Adipocyte (in vitro differentiated cells): ENCODE results near the gene UBASH3A.

Experiments used
- DNase-seq: peaks from one replicate; pipeline ENCODE4 v3.0.0-alpha.2; 2015; ENCODE audit warnings: low read depth
- H3K27me3 ChIP-seq: replicated peaks from 2 replicates; pipeline ENCODE4 v1.7.0; 2013; ENCODE audit warnings: mild to moderate bottlenecking, low read length, moderate library complexity; ENCODE audit not compliant: control insufficient read depth, insufficient read depth
- H3K36me3 ChIP-seq: 2 replicates; pipeline ENCODE4 v1.7.0; 2013; ENCODE audit warnings: low read length, mild to moderate bottlenecking, moderate library complexity; ENCODE audit not compliant: control insufficient read depth, insufficient read depth, severe bottlenecking
- H3K4me1 ChIP-seq: 2 replicates; pipeline ENCODE4 v1.7.0; 2013; ENCODE audit warnings: mild to moderate bottlenecking, low read length, moderate library complexity; ENCODE audit not compliant: control insufficient read depth, insufficient read depth
- H3K4me3 ChIP-seq: 2 replicates; pipeline ENCODE4 v1.7.0; 2013; ENCODE audit warnings: mild to moderate bottlenecking, low read length, moderate library complexity
- H3K9ac ChIP-seq: 2 replicates; pipeline ENCODE4 v1.7.0; 2013; ENCODE audit warnings: mild to moderate bottlenecking, low read length, moderate library complexity
- H3K9me3 ChIP-seq: 2 replicates; pipeline ENCODE4 v1.7.0; 2013; ENCODE audit warnings: mild to moderate bottlenecking, low read length, moderate library complexity; ENCODE audit not compliant: control insufficient read depth

UBASH3A gene

DNA sequence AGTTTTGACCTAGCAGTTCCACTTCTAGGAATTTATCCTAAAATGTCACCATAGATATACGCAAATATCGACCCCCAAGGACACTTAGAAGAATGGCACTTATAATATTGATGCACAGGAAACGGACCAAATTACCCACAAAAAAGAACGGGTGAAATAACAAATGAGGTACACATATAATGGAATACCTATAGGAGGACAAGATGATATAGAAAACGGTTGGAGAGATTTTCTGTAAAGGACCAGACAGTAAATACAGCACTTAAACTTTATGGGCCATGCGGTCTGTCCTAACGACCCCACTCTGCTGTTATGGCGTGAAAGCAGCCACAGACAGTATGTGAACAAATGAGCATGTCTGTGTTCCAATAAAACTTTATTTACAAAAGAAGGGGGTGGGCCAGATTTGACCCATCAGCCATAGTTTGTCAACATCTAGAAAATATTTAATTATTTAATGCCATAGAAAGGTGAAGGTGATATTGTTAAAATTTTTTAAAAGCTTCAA, 10.2 kb upstream of the UBASH3A start:
- H3K4me3 ChIP-seq, result no peak overlapping the region
- H3K9me3 ChIP-seq, result no peaks in the 10 kb centered on the region
- H3K9ac ChIP-seq, result no peak overlapping the region
- H3K4me1 ChIP-seq, result no peaks in the 10 kb centered on the region
- H3K27me3 ChIP-seq, result peaks cover 68% of the 10 kb centered on the region
- DNase-seq, result no peak
- no peaks in the 10 kb centered on the region for H3K36me3 ChIP-seq

DNA sequence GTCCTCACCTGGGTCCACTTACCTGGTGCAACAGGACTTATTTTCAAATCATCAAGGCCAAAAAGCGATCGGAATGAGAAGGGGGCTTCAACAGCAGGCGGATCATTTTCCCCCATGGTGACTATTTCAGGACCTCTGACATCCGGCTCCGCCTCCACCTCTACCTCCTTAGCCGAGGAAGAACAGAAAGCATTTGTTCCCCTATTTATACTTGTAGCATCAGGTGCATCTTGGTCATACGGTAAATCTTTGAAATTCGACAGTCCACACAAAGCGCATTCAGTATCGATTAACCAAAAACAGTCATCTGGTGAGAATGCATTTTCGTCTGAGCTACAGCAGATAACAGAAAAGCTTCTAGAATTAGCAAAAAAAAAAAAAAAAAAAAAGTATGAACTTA, 8.4 kb upstream of the UBASH3A start:
- no peak for DNase-seq
- H3K36me3 ChIP-seq, result no peaks in the 10 kb centered on the region
- H3K4me3 ChIP-seq, result no peak overlapping the region
- peaks cover 53% of the 10 kb centered on the region for H3K27me3 ChIP-seq
- H3K9me3 ChIP-seq, result no peaks in the 10 kb centered on the region
- no peaks in the 10 kb centered on the region for H3K4me1 ChIP-seq
- H3K9ac ChIP-seq, result no peak overlapping the region

DNA sequence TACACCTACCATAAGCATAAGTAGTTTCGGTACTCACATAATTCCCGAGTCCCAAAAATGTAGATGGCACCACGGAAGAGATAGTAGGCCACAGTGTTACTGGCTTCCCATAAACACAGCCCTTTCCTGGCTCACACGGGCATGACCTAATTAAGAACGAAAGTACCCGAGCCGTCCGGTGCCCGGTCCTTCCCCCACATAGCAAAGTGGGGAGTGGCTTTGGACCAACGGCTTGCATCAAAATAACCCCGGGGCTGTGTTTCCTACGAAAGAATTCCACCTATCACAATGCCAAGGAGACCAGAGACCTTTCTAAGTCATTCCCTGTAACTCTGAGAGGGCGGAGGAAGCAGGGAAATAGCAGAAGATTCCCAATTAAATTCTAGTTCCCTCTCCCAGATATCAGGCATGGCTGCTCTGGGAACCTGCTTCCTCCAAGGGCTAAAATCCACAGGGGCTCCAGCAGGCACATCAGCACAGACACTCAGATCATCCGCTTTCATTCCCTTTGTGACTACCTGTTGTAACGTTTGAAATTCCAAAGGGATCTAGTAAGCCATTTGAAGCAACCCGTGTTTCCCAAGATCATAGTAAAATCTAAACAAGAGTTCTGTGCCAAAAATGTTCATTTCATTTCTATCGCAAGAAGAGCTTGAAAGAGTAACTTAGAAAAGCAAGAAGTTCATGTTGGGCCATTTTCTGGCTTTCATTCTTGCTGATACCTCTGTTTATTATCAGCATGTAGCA, 7.6 kb upstream of the UBASH3A start, which contains the start of gene TMPRSS3:
TMPRSS3 (minus strand) TSS at position 148 of the 747 bp plus-strand sequence. CDS start 635 bp downstream, outside the sequence.
- Histone ChIP-seq H3K9ac (no peak within 1 kb of the TSS), H3K4me3 (no peak within 1 kb of the TSS), H3K27me3 (peaks cover 48% of the 10 kb centered on the region), H3K9me3 (no peaks in the 10 kb centered on the region), H3K4me1 (no peaks in the 10 kb centered on the region), H3K36me3 (no peaks in the 10 kb centered on the region)
- no peak for DNase-seq

DNA sequence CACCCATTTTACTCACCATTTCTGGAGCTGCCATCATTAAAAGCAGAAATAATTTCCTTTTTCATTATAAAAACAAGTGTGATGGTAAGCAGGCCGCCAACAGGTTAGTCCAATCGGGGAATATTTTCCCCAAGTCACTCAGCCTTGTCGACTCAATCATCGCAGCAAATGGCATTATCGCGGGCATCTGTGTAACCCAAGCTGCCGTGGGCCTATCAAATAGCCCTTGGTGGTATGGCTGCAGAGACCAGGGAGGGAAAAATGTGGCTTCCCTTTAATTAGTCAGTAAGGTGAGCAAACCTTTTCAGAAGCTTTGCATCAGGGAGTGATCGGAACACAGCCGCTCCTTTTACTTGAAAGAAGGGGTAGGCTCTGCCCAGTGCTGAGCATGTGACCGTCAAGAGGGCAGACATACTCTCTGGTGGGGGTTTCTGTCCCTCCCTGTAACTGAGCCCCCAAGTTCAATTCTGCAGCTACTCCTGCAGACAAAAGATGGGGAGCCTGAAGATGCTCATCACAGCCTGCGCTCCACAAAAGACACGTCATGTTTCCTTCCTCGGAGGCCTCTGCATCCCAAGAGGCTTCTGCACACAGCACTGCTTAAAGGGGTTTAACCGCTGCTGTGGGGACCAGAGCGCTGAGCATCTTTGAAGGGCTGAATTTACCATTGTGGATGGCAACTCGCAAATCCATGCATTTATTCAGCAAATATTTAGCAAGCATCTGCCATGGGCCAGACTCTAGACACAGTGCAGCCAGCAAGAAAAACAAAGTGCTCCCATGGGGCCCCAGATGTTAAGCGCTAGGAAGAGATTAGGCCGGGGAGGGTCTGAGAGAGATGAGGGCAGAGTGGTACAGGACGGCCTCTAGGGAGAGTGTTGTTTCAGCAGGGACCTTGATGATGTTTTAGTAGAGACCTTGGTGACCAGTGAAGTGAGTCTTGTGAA, 6.6 kb upstream of the UBASH3A start:
- Histone ChIP-seq H3K4me1 (no peaks in the 10 kb centered on the region), H3K9me3 (peaks cover 7% of the 10 kb centered on the region), H3K9ac (no peak overlapping the region), H3K27me3 (peaks cover 38% of the 10 kb centered on the region), H3K36me3 (no peaks in the 10 kb centered on the region), H3K4me3 (no peak overlapping the region)
- no peak for DNase-seq

DNA sequence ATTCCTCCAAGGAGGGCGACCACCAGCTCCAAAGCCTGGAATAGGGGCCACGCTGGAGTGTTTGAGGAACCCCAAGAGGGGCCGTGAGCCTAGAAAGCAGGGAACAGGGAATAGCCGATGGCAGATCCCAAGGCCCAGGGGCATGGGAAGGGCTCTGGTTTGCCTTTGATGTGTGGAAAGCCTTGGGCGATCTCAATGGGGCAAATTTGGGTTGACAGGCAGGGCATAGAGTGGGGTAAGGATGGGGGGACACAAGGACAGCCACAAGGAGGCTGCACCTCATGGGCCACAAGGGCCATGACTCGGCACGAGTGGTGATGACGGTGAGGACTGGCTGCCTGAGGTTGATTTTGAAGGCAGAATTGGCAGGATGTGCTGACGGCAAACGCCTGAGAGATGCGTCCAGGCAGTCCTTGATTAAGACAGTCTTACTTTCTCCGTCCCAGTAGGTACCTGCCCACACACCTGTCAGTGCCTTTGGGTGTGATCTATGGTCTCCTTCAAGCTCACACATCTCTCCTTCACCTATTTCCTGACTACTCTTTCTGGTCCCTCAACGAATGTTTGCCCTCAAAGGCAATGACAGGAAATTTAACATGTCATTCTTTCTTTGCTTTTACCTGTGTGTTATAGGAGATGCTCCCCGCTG, 5.8 kb upstream of the UBASH3A start:
- no peak for DNase-seq
- Histone ChIP-seq H3K9ac (no peak overlapping the region), H3K4me3 (no peak overlapping the region), H3K4me1 (no peaks in the 10 kb centered on the region), H3K27me3 (peaks cover 30% of the 10 kb centered on the region), H3K9me3 (peaks cover 9% of the 10 kb centered on the region), H3K36me3 (no peaks in the 10 kb centered on the region)

DNA sequence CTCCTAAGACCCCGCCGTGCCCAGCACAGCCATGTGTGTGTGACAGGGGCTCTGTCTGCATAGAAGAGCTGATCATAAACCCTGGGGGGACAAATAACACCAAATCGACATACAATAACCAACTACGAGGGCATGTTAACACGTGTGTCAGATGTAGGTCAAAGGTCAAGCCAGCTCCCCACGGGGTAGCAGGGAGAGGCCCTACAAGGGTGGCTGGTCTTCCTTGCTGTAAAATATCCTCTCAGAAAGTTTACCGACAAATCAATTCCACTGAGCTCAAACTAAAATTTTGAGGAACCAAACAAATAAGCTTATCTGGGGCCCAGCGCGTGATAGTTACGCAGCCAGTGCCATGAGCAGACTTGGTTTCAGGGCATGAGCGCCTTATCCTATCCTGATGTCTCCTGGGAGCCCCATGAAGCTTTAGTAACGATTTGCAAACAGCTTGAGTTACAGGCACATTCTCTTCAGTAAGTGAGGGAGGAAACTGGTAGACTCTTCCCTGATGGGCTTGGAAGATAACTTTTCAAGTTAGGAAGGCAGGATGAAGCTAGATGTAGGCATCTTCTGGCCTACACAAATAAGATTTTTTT, 5.2 kb upstream of the UBASH3A start:
- H3K27me3 ChIP-seq, result peaks cover 32% of the 10 kb centered on the region
- no peaks in the 10 kb centered on the region for H3K36me3 ChIP-seq
- H3K9me3 ChIP-seq, result peaks cover 9% of the 10 kb centered on the region
- no peak for DNase-seq
- no peaks in the 10 kb centered on the region for H3K4me1 ChIP-seq
- no peak overlapping the region for H3K9ac ChIP-seq
- H3K4me3 ChIP-seq, result no peak overlapping the region

DNA sequence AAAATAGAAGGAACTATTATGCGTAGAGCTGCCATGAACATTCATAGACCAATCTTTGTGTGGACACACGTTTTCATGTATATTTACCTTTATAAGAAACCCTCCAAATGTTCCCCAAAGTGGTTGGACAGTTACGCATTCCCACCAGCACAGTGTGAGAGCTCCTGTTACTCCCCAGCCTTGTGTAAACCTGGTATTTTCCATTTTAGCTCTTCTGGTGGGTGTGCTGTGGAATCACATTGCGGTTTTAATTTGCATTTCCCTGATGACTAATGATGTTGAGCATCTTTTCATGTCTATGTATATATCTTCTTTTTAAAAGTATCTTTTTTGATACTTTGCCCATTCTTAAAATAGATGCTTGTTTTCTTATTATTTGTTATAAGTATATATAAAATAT, 3.2 kb upstream of the UBASH3A start:
- Histone ChIP-seq H3K36me3 (no peaks in the 10 kb centered on the region), H3K4me1 (no peaks in the 10 kb centered on the region), H3K9me3 (peaks cover 9% of the 10 kb centered on the region), H3K4me3 (no peak overlapping the region), H3K9ac (no peak overlapping the region), H3K27me3 (peaks cover 37% of the 10 kb centered on the region)
- DNase-seq, result peak; percentile 4

DNA sequence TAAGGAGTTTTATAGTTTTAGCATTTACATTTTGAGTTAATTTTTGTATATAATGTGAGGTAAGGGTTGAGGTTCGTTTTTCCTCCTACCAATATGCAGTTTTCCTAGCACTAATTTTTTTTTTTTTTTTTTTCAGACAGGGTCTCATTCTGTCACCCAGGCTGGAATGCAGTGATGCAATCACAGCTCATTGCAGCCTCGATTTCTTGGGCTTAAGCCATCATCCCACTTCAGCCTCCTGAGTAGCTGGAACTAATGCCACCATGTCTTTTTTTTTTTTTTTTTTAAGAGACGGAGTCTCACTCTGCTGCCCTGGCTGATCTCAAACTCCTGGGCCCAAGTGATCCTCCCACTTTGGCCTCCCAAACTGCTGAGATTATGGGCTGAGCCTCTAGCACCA, 2.5 kb upstream of the UBASH3A start:
- no peak overlapping the region for H3K4me3 ChIP-seq
- H3K27me3 ChIP-seq, result peaks cover 32% of the 10 kb centered on the region
- H3K9me3 ChIP-seq, result peaks cover 9% of the 10 kb centered on the region
- no peaks in the 10 kb centered on the region for H3K36me3 ChIP-seq
- no peak overlapping the region for H3K9ac ChIP-seq
- no peaks in the 10 kb centered on the region for H3K4me1 ChIP-seq
- peak; percentile 3 for DNase-seq

DNA sequence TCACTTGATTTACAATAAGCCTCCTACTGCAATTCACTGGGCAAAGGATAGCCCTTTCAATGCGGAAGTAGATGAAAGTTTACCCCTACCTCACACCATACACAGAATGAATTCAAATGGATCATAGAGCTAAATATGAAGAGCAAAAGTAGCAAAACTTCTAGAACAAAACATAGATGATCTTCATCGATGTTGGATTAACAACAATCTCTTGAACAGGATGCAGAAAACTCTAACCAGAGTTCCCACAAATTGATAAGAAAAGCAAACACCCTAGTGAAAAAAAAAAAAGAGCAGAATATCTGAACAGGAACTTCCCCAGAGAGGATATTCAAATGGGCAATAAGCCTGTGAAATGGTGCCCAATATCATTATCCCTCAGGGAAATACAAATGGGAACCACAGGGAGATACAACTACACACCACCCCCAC, 1.9 kb upstream of the UBASH3A start:
- H3K4me3 ChIP-seq, result no peak overlapping the region
- no peak overlapping the region for H3K9ac ChIP-seq
- H3K4me1 ChIP-seq, result no peaks in the 10 kb centered on the region
- no peaks in the 10 kb centered on the region for H3K36me3 ChIP-seq
- H3K27me3 ChIP-seq, result peaks cover 28% of the 10 kb centered on the region
- H3K9me3 ChIP-seq, result peaks cover 9% of the 10 kb centered on the region
- no peak for DNase-seq

DNA sequence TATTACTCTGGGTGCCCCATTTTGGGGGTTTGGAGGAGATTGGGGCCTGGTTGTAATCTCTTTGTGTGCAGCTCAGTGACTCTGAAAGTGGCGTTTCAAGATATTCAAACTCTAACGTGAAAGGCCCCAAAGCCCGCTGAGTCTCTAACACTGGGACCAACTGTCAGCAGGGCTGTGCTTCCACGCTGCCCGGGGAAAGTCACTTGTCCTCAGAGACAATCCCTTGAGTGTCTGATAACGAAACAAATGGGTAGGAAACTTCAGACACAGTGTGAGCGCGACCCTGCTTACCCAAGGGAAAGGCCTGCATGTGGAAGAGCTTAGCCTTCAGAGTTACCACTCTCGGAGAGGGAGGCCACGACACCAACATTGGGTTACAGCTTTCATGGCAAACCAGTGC, 837 bp downstream of the UBASH3A start:
- DNase-seq, result no peak
- no peak overlapping the region for H3K4me3 ChIP-seq
- no peaks in the 10 kb centered on the region for H3K4me1 ChIP-seq

More for the DNA sequence above, 837 bp downstream of the UBASH3A start:
- peaks cover 9% of the 10 kb centered on the region for H3K9me3 ChIP-seq
- no peak overlapping the region for H3K9ac ChIP-seq
- peaks cover 37% of the 10 kb centered on the region for H3K27me3 ChIP-seq
- H3K36me3 ChIP-seq, result no peaks in the 10 kb centered on the region
